Colonic mucosa (tissue), 4 donors: ENCODE data around the gene C3orf70. TPM values are rescaled to one million over a fixed set of nuclear protein-coding genes. Genes with fewer than 3 reads are reported as not detected.
A peak's percentile ranks its signal among the peaks of the same experiment; 100 is the strongest.

ENCODE experiments used
- DNase-seq: peaks from one replicate; pipeline ENCODE4 v3.0.0-alpha.2; 2020
- H3K27ac ChIP-seq: fragments of 200-600 bp; one replicate; pipeline ENCODE4 v1.8.0; 2021
- H3K27me3 ChIP-seq: fragments of 200-600 bp; one replicate; pipeline ENCODE4 v1.8.0; 2021
- H3K36me3 ChIP-seq: fragments of 200-600 bp; one replicate; pipeline ENCODE4 v1.8.0; 2021
- H3K4me1 ChIP-seq: fragments of 200-600 bp; one replicate; pipeline ENCODE4 v1.8.0; 2021; ENCODE audit warnings: mild to moderate bottlenecking
- H3K4me3 ChIP-seq: fragments of 200-600 bp; one replicate; pipeline ENCODE4 v1.8.0; 2021
- H3K9ac ChIP-seq, 2 donors: one replicate each; pipeline ENCODE4 v1.7.0; 2013; ENCODE audit warnings: control low read depth in 2 of 2, low read depth in 2 of 2, low read length in 2 of 2
- H3K9me3 ChIP-seq: fragments of 200-600 bp; one replicate; pipeline ENCODE4 v1.8.0; 2021
- CTCF ChIP-seq: fragments of 200-600 bp; IDR thresholded peaks from one replicate; pipeline ENCODE4 v1.8.0; 2022; ENCODE audit warnings: antibody characterized with exemption, mild to moderate bottlenecking
- intact Hi-C: fragments of 100-400 bp; cut with DNase I; formaldehyde crosslinking; loops from one replicate; pipeline ENCODE4 v1.14.1; 2022
- total RNA-seq, 2 donors: library from RNA; stranded (reverse); fragmentation: NEBNext Ultra II Directional in 1 of 2; extraction: Animal tissue kit (Norgen Biotek cat#: 25700) in 1 of 2; gene quantifications; one replicate each; pipeline ENCODE4 v1.2.1, GENCODE V29; 2021
- donor health status: healthy.
- donor health status: DM: no; HTN: no; CAD: no.
- donor health status: DM: no; HTN: no; CAD: no.

C3orf70 gene
- total RNA-seq, 2 donors from 2014 or later = 8.4 to 12.7 TPM

- Histone ChIP-seq H3K27ac (peak overlapping the region; percentile 55), H3K9ac (no peak overlapping the region), H3K9me3 (no peaks in the 10 kb centered on the region), H3K36me3 (no peaks in the 10 kb centered on the region), H3K4me3 (no peak overlapping the region), H3K4me1 (no peaks in the 10 kb centered on the region), H3K27me3 (no peaks in the 10 kb centered on the region)
- TF ChIP-seq CTCF = no peak
- intact Hi-C loops = no loop called here
- peak; percentile 37 for DNase-seq
These were observed 106.3 kb downstream of the C3orf70 start for GRCh38 chr3:185046603-185047002.

- intact Hi-C loops = no loop called here
- Histone ChIP-seq H3K36me3 (no peaks in the 10 kb centered on the region), H3K4me1 (no peaks in the 10 kb centered on the region), H3K9ac (no peak overlapping the region), H3K4me3 (no peak overlapping the region), H3K27ac (peak overlapping the region; percentile 55), H3K27me3 (no peaks in the 10 kb centered on the region), H3K9me3 (no peaks in the 10 kb centered on the region)
- no peak for DNase-seq
- no peak for TF ChIP-seq CTCF
These were observed 106.7 kb downstream of the C3orf70 start for GRCh38 chr3:185046164-185046515.

- Histone ChIP-seq H3K4me1 (no peaks in the 10 kb centered on the region), H3K27ac (no peak overlapping the region), H3K9me3 (no peaks in the 10 kb centered on the region), H3K4me3 (no peak overlapping the region), H3K27me3 (no peaks in the 10 kb centered on the region), H3K9ac (no peak overlapping the region), H3K36me3 (no peaks in the 10 kb centered on the region)
- DNase-seq = no peak
- intact Hi-C loops = no loop called here
- no peak for TF ChIP-seq CTCF
These were observed 110.4 kb downstream of the C3orf70 start for GRCh38 chr3:185042312-185043050.

- Histone ChIP-seq H3K36me3 (no peaks in the 10 kb centered on the region), H3K4me1 (no peaks in the 10 kb centered on the region)
These were observed 111.3 kb downstream of the C3orf70 start for GRCh38 chr3:185041540-185041939.

GRCh38 chr3:185040425-185040824 is 112.4 kb downstream of the C3orf70 start:
- intact Hi-C loops = no loop called here
- H3K36me3 ChIP-seq = no peaks in the 10 kb centered on the region
- H3K9ac ChIP-seq = no peak overlapping the region
- H3K9me3 ChIP-seq = no peaks in the 10 kb centered on the region
- DNase-seq = no peak
- no peak for TF ChIP-seq CTCF
- no peak overlapping the region for H3K27ac ChIP-seq
- H3K27me3 ChIP-seq = no peaks in the 10 kb centered on the region
- no peak overlapping the region for H3K4me3 ChIP-seq
- no peaks in the 10 kb centered on the region for H3K4me1 ChIP-seq

More at GRCh38 chr3:185041540-185041939, 111.3 kb downstream of the C3orf70 start:
- Histone ChIP-seq H3K4me3 (no peak overlapping the region), H3K9ac (no peak overlapping the region), H3K27me3 (no peaks in the 10 kb centered on the region), H3K9me3 (no peaks in the 10 kb centered on the region), H3K27ac (no peak overlapping the region)
- no peak for TF ChIP-seq CTCF
- DNase-seq = no peak
- intact Hi-C loops = no loop called here
